A549 (cell line): ENCODE results near the gene GALNT14. TPM values are rescaled to one million over a fixed set of nuclear protein-coding genes. Genes with fewer than 3 reads are reported as not detected.

Experiments used
- ATAC-seq, 2 experiments: fragments of 200-7000 bp in 1 of 2; fragments of >200 bp in 1 of 2; cut with Nextera tagmentation in 1 of 2; cut with Tn5 transposase in 1 of 2; 3 replicates each; pipeline versions ENCODE4 v1.8.0 to v1.9.1; 2018 to 2020; ENCODE audit warnings: mild to moderate bottlenecking in 1 of 2, moderate library complexity in 1 of 2
- CTCF ChIA-PET: fragments of 300-600 bp; sonication (Branson Sonifier 250); formaldehyde crosslinking; extraction: SDS; loops from one replicate; lab custom pipeline; 2021; ENCODE audit warnings: antibody characterized with exemption, inconsistent platforms; lab: Yijun Ruan, JAX
- POLR2A ChIA-PET: fragments of 350-600 bp; formaldehyde crosslinking; extraction: SDS; loops from one replicate; lab custom pipeline; 2021; ENCODE audit warnings: antibody characterized with exemption, inconsistent platforms; lab: Yijun Ruan, JAX
- DNase-seq, 2 experiments: peaks; one replicate each; pipeline versions ENCODE4 v3.0.0 to v3.0.0-alpha.2; 2011 to 2016; ENCODE audit warnings: low read depth in 1 of 2, low spot score in 1 of 2
- FAIRE-seq: peaks from 2 replicates; lab custom pipeline; 2011; peaks lifted over from hg19 to GRCh38; lab: Jason Lieb, UNC
- H3K27ac ChIP-seq, 2 experiments: fragments of >200 bp; sonication (Bioruptor Twin); formaldehyde crosslinking; 3 replicates each; pipeline ENCODE4 v1.5.1; 2016 to 2017
- H3K4me1 ChIP-seq: fragments of >200 bp; sonication (Bioruptor Twin); formaldehyde crosslinking; 3 replicates; pipeline ENCODE4 v1.6.1; 2016
- H3K4me2 ChIP-seq: fragments of >200 bp; sonication (Bioruptor Twin); formaldehyde crosslinking; 3 replicates; pipeline ENCODE4 v1.6.1; 2016
- H3K4me3 ChIP-seq: fragments of >200 bp; sonication (Bioruptor Twin); formaldehyde crosslinking; 3 replicates; pipeline ENCODE4 v1.5.1; 2016
- H3K9me3 ChIP-seq: fragments of >200 bp; sonication (Bioruptor Twin); formaldehyde crosslinking; 3 replicates; pipeline ENCODE4 v1.6.1; 2016
- BHLHE40 ChIP-seq: IDR thresholded peaks from 2 replicates; pipeline ENCODE4 v1.6.1; 2012; ENCODE audit warnings: low read depth, low read length, inconsistent platforms
- CBX8 ChIP-seq: fragments of 200-600 bp; sonication (generic); IDR thresholded peaks from 2 replicates; pipeline ENCODE4 v1.6.1; 2016
- CTCF ChIP-seq: fragments of >200 bp; sonication (Bioruptor Twin); formaldehyde crosslinking; IDR thresholded peaks from 3 replicates; pipeline ENCODE4 v1.5.1; 2016
- EP300 ChIP-seq, 2 experiments: fragments of >200 bp; sonication (Bioruptor Twin); formaldehyde crosslinking; IDR thresholded peaks; 2 replicates in 1 of 2; 3 replicates in 1 of 2; pipeline ENCODE4 v1.6.1; 2016 to 2017
- FOSB ChIP-seq: fragments of 250-450 bp; sonication (Bioruptor Pico); IDR thresholded peaks from 2 replicates; pipeline ENCODE4 v1.5.0; 2020; ENCODE audit warnings: mild to moderate bottlenecking, moderate library complexity
- GATA3 ChIP-seq: IDR thresholded peaks from 2 replicates; pipeline ENCODE4 v1.6.1; 2012; ENCODE audit warnings: borderline replicate concordance
- HES2 ChIP-seq: fragments of >200 bp; sonication (Bioruptor Twin); formaldehyde crosslinking; IDR thresholded peaks from 2 replicates; pipeline ENCODE4 v1.6.1; 2016
- HMGXB4 ChIP-seq: fragments of 250-450 bp; sonication (Bioruptor Pico); IDR thresholded peaks from 2 replicates; pipeline ENCODE4 v1.5.0; 2021; ENCODE audit warnings: mild to moderate bottlenecking, moderate library complexity, borderline replicate concordance
- HOXA7 ChIP-seq: fragments of 250-450 bp; sonication (Bioruptor Pico); IDR thresholded peaks from 2 replicates; pipeline ENCODE4 v1.5.0; 2020; ENCODE audit warnings: mild to moderate bottlenecking, moderate library complexity
- MAX ChIP-seq: IDR thresholded peaks from 2 replicates; pipeline ENCODE4 v1.6.1; 2012
- MAZ ChIP-seq: fragments of 150-350 bp; IDR thresholded peaks from 2 replicates; pipeline ENCODE4 v1.6.1; 2014; ENCODE audit warnings: antibody characterized with exemption, low read depth, low read length, borderline replicate concordance
- MYC ChIP-seq: IDR thresholded peaks from 2 replicates; pipeline ENCODE4 v1.6.1; 2012; ENCODE audit warnings: mild to moderate bottlenecking, inconsistent platforms, low read length, improper control_type of control experiment, borderline replicate concordance
- NPAS2 ChIP-seq: fragments of 250-450 bp; sonication (Bioruptor Pico); IDR thresholded peaks from 2 replicates; pipeline ENCODE4 v1.8.0; 2022; ENCODE audit warnings: mild to moderate bottlenecking, moderate library complexity, borderline replicate concordance
- PHF8 ChIP-seq: fragments of 200-600 bp; sonication (generic); IDR thresholded peaks from 2 replicates; pipeline ENCODE4 v1.6.1; 2016; ENCODE audit warnings: low read depth, mild to moderate bottlenecking, antibody characterized with exemption, moderate library complexity, borderline replicate concordance
- RAD21 ChIP-seq, 2 experiments: fragments of >200 bp in 1 of 2; sonication (Bioruptor Twin) in 1 of 2; formaldehyde crosslinking in 1 of 2; IDR thresholded peaks in 1 of 2; conservative IDR thresholded peaks in 1 of 2; 2 replicates in 1 of 2; 3 replicates in 1 of 2; pipeline ENCODE4 v1.6.1; 2012 to 2018; ENCODE audit warnings: inconsistent platforms in 1 of 2
- RCOR1 ChIP-seq: fragments of 150-350 bp; IDR thresholded peaks from 2 replicates; pipeline ENCODE4 v1.6.1; 2014; ENCODE audit warnings: antibody characterized with exemption, low read length, low read depth
- REST ChIP-seq: fragments of 200-600 bp; sonication (generic); IDR thresholded peaks from 2 replicates; pipeline ENCODE4 v1.6.1; 2016; ENCODE audit warnings: antibody characterized with exemption, mild to moderate bottlenecking, moderate library complexity
- RFX5 ChIP-seq: fragments of 450-650 bp; IDR thresholded peaks from 2 replicates; pipeline ENCODE4 v1.7.1; 2014; ENCODE audit warnings: antibody characterized with exemption, mild to moderate bottlenecking, moderate library complexity
- RNF2 ChIP-seq: fragments of 200-600 bp; sonication (generic); IDR thresholded peaks from 2 replicates; pipeline ENCODE4 v1.6.1; 2016; ENCODE audit warnings: low read depth, mild to moderate bottlenecking, antibody characterized with exemption, moderate library complexity, borderline replicate concordance
- ZC3H11A ChIP-seq: fragments of 450-650 bp; IDR thresholded peaks from 2 replicates; pipeline ENCODE4 v1.6.1; 2014; ENCODE audit warnings: antibody characterized with exemption, mild to moderate bottlenecking
- whole genome bisulfite sequencing: methylation state at CpG from one replicate; pipeline ENCODE4 v1.1.6; 2017; ENCODE audit errors: missing lambda C conversion rate; 5-methylcytosine and 5-hydroxymethylcytosine counted together
- polyA plus RNA-seq, 4 experiments: library from polyadenylated mRNA; depleted of rRNA in 3 of 4; stranded (reverse); fragments of >200 nt; fragmentation: RNase III in 1 of 4; extraction: RNeasy Plus Mini Kit Qiagen cat#74134 plus additional on column Dnase treatment in 1 of 4; gene quantifications; 2 replicates in 3 of 4; 3 replicates in 1 of 4; pipeline ENCODE4 v1.2.3, GENCODE V29; 2011 to 2017
- TF ChIP-seq, protein P1 (sequence below): fragments of 250-450 bp; sonication (Bioruptor Pico); IDR thresholded peaks from 2 replicates; pipeline ENCODE4 v1.5.0; 2020; ENCODE audit warnings: low read depth, mild to moderate bottlenecking, moderate library complexity

GALNT14 gene
- polyA plus RNA-seq, 2 of the 4 experiments (the other 2 are of a cell fraction), result 34.4 to 38.3 TPM

DNA sequence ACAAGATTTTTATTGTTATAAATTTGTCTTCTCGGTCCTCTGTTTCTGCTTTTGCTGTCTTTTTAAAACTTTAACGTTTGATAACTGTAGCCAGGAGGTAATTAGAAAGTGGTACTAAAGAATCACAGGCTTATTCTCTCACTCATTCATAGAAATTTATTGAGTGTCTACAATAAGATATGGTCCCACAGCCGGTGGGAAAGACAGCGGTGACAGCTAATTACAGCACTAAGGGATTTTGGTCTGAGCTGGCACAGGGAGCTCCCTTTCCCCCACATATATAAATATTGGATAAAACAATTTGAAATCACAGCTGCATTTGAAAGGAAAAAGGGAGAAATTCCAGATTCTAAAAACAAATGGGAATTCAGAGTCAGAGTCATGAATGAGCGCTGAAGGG, 237.9 kb downstream of the GALNT14 start:
- CTCF ChIA-PET, result no interaction called here
- POLR2A ChIA-PET, result no interaction called here
- WGBS, result 79% methylated on average over 5 of the region's 5 CpGs
- no peaks in the 10 kb centered on the region for H3K9me3 ChIP-seq
- H3K4me3 ChIP-seq, result no peak overlapping the region
- FAIRE-seq, result no peak
- H3K4me2 ChIP-seq, result no peak overlapping the region
- DNase-seq, result no peak
- TF ChIP-seq PHF8 (no peak), GATA3 (no peak), CTCF (no peak), FOSB (CRISPR knock-in tag) (no peak), HMGXB4 (CRISPR knock-in tag) (no peak), RCOR1 (no peak), RFX5 (no peak), RAD21 (conservative IDR thresholded peaks at IDR 0.05 in 1 of 2, IDR thresholded peaks at IDR 0.05 in 1 of 2) (no peak), RNF2 (no peak), EP300 (IDR thresholded peaks at IDR 0.05) (no peak)
- TF ChIP-seq, protein P1, sequence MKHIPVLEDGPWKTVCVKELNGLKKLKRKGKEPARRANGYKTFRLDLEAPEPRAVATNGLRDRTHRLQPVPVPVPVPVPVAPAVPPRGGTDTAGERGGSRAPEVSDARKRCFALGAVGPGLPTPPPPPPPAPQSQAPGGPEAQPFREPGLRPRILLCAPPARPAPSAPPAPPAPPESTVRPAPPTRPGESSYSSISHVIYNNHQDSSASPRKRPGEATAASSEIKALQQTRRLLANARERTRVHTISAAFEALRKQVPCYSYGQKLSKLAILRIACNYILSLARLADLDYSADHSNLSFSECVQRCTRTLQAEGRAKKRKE (CRISPR knock-in tag), result no peak
- TF ChIP-seq, all 56 proteins: peak for 0
- ATAC-seq, result no peak
- Histone ChIP-seq H3K4me1 (no peaks in the 10 kb centered on the region), H3K27ac (no peak overlapping the region)

GRCh38 chr2:30899516-30900054, 238.7 kb downstream of the GALNT14 start:
- ATAC-seq, result no peak
- TF ChIP-seq CBX8 (no peak), BHLHE40 (no peak), NPAS2 (CRISPR knock-in tag) (no peak), MYC (no peak), MAX (no peak), HES2 (no peak), ZC3H11A (no peak), RFX5 (no peak), MAZ (no peak), FOSB (CRISPR knock-in tag) (no peak), REST (no peak), HOXA7 (no peak)
- FAIRE-seq, result no peak
- no peaks in the 10 kb centered on the region for H3K4me1 ChIP-seq
- ChIA-PET CTCF (interaction anchor here (0.7 to 2.0 kb wide), 4 partner anchors 16 to 334 kb away, joined by 3 to 5 read pairs (median 3); partner anchors contain the start of gene GALNT14), POLR2A (no interaction called here)
- no peak overlapping the region for H3K4me3 ChIP-seq
- DNase-seq, result no peak
- WGBS, result 86% methylated on average over 14 of the region's 14 CpGs
- no peak overlapping the region for H3K4me2 ChIP-seq
- no peak overlapping the region for H3K27ac ChIP-seq
- no peaks in the 10 kb centered on the region for H3K9me3 ChIP-seq
